GM18868 (cell line): ENCODE data around the gene CNNM2.
A peak's percentile ranks its signal among the peaks of the same experiment; 100 is the strongest.

Source experiments
- ATAC-seq: cut with Tn5 transposase; IDR thresholded peaks from one replicate; pipeline ENCODE4 v1.9.1; 2021; ENCODE audit warnings: mild to moderate bottlenecking, moderate library complexity; ENCODE audit not compliant: unreplicated experiment

CNNM2 gene

GRCh38 chr10:102917962-102918816 is at the start of gene CNNM2:
Gene CNNM2, plus strand, starts transcription at chr10:102918294. Its CDS starts 187 bp downstream, at chr10:102918481.
- ATAC-seq = peak; percentile 89

DNA sequence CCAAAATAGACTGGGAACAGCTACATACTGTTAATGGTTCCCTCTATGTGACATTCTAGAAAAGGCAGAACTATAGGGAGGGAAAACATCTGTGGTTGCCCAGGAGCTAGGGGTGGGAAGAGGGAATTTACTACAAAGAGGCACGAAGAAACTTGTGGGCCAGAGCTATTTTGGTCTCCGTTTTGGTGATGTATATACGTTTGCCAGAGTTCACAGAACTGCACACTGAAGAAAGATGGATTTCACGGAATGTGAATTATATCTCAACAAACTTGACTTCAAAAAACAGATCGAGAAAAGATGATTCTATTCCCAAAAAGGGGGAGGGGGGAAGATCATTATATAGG is 49.2 kb upstream of the CNNM2 start:
- ATAC-seq = no peak

- no peak for ATAC-seq
Observed at GRCh38 chr10:102869258-102870198, 48.6 kb upstream of the CNNM2 start, which contains the start of gene AS3MT. Gene AS3MT, plus strand, starts transcription at chr10:102869470. Its CDS starts 123 bp downstream, at chr10:102869593.

GRCh38 chr10:102870221-102870620 is 47.9 kb upstream of the CNNM2 start:
- ATAC-seq = no peak

DNA sequence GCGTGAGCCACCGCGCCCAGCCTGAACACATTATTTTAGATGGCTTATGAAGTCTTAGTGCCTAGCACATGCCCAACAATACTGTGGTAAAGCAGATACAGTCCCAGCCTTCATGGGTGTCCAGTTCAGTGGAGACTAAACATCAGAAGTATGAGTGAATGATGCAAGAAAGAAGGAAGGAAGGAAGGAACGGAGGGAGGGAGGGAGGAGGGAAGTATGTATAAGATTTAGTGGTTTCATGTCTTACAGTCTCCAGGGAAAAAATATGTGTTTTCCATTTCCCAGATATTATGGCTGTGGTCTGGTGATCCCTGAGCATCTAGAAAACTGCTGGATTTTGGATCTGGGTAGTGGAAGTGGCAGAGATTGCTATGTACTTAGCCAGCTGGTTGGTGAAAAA is 45.9 kb upstream of the CNNM2 start:
- no peak for ATAC-seq

DNA sequence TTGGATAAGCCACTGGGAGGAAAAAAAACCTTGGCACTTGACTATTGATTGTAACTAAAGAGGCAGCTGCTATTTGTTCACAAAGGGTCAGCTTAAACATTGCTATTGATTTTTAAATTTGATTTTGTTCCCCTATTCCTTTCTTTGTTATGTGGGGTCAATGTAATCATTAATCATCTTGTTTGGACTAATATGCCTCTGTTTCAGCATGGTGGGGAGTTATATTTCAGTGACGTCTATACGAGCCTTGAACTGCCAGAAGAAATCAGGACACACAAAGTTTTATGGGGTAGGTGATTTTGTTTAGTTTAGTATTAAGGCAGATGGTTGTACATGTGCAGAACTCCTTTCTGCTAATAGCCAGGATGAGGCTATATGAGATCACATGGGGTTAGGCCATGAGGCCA is 41.3 kb upstream of the CNNM2 start:
- ATAC-seq = no peak

- no peak for ATAC-seq
Observed at GRCh38 chr10:102878629-102879028, 39.5 kb upstream of the CNNM2 start.

- no peak for ATAC-seq
Observed at GRCh38 chr10:102880256-102880655, 37.8 kb upstream of the CNNM2 start.

DNA sequence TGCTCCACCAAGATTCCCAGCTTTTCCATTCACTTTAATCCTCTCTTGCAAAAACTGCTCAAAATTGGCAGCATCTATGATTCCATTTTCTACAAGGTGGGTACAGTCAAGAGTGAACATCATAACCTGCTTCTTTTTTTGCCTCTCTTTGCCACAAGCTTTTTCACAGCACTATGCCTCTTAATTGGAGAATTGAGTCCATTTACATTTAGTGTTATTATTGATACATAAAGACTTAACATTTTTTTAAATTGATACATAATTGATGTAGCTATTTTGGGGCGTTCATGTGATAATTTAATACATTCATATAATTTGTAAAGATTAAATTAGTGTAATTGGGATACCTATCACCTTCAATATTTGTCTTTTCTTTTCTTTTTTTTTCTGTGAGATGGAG is 30.0 kb upstream of the CNNM2 start:
- ATAC-seq = no peak

- ATAC-seq = no peak
Observed at GRCh38 chr10:102894466-102895213, 23.5 kb upstream of the CNNM2 start.

DNA sequence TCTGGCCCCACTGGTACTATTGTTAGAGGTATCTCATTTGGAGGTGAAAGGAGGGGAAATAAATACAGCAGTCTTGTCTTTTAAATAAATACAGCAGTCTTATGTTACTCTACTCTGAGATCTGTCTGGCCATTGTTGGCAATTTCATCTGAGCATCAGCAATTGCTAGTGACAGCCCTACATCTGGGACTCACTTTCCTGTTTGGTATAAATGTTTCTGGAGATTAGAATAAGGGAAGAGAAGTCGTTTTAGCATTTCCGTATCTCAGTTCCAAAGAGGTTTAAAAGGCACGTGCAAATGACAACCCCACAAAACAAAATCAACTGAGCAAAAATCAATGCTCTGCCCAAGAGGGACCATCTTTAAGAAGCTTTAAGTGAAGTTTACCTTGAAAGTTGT is 18.1 kb upstream of the CNNM2 start:
- no peak for ATAC-seq

DNA sequence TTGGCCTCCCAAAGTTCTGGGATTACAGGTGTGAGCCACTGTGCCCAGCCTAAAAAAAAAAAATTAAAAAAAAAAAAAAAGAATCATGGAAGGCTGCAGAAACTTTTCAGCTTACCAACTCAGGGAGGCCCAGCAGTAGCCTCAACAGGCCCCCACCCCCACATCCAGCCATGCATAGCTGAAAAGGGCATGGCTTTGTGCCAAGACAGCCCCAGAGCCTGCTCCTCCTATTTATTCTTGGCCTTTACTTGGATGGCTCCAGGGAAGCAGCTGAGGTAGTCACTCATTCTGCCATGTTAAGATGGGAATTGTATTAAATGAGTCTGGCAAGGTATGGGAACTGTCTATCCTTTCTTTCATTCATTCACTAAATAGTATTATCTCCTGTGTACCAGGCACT is 13.7 kb upstream of the CNNM2 start:
- ATAC-seq = no peak

DNA sequence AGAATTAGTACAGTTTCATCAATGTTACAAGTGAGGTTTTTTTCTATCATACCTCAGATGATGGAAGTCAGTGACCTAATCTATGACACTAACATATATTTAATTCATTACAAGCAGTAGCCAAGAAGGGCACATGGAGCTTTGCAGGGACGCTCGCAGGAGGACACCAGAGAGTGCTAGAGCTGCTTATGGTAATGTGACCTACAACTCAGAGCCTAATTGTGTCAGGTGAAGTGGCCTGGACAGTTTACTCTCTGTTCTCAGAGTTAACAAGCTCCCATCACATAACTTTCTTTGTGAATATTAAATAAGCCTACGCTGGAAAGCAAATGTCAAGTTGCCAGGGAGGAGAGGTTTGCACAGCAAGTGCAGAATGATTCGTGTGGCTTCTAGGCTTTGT is 11.6 kb upstream of the CNNM2 start:
- ATAC-seq = no peak

DNA sequence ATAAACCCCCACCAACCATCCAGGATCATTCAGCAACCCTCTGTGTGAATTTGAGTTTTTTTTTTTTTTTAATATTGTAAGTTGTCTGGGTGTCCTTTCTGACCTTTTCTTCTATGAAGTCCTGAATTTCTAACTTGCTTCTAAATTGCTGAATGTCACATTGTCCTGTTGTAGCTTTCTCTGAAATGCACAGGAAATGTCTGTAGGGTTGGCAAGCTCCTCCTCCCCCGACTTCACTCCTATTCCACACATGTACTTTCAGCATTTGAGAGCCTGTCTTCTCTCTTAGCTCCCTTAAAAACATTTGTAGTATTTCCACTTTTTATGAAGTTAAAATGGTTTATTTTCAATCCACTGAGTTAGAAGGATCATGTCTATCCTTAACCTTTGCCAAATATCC is 3.3 kb upstream of the CNNM2 start:
- no peak for ATAC-seq

DNA sequence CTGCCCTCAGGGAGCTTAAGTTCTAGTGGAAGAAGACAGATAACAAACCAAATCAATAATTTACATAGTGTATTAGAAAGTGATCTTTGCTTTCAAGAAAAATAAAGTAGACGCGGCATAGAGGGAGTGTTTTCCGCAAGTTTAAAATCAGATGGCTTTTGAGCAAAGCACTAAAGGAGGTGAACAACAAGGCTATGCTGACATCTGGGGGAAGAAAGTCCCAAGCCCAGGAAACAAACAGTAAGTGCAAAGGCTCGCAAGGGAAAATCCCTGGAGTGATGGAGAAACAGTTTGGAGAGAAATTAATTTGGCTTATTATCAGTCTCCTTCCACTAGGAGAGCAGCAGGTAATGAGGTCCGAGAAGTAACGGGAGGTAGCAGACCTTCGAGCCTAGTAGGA is 1.9 kb upstream of the CNNM2 start:
- ATAC-seq = no peak

DNA sequence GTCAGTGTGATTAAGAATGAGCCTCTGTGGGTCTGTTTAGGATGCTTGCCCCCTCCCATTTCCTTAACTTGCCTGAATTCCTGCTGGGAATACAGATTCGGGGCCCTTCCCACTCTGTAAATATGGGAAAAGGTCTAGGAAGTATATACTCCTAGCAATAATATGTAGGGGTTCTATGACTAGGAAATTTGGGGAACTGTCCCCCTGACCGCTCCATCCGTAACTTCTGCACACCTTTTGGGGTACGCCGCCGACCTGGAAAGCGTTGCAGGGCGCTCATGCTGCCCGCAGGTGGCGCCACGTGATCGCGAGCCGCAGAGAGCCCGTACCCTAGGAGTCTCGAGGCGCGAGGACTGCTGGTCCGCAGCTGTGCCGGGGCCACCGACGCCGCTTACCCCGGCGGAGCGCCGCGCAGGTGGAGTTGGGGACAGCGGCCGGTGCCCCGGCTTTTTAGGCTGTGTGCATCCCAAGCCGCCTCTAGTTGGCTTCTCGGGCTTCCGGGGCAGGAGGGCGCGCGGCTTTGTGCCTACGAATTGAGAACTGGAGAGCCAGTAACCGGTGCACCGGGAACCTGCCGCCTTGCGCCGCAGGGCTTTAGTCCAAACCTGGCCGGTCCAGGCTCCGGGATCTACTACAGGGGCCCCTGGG is 656 bp upstream of the CNNM2 start:
- ATAC-seq = peak; percentile 36

DNA sequence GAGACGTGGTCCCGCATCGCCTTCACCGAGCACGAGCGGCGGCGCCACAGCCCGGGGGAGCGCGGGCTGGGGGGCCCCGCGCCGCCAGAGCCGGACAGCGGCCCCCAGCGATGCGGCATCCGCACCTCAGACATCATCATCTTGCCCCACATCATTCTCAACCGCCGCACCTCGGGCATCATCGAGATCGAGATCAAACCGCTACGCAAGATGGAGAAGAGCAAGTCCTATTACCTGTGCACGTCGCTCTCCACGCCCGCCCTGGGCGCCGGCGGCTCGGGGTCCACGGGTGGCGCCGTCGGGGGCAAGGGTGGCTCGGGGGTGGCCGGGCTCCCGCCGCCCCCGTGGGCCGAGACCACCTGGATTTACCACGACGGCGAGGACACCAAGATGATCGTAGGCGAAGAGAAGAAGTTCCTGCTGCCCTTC is 737 bp downstream of the CNNM2 start:
- peak; percentile 2 for ATAC-seq

DNA sequence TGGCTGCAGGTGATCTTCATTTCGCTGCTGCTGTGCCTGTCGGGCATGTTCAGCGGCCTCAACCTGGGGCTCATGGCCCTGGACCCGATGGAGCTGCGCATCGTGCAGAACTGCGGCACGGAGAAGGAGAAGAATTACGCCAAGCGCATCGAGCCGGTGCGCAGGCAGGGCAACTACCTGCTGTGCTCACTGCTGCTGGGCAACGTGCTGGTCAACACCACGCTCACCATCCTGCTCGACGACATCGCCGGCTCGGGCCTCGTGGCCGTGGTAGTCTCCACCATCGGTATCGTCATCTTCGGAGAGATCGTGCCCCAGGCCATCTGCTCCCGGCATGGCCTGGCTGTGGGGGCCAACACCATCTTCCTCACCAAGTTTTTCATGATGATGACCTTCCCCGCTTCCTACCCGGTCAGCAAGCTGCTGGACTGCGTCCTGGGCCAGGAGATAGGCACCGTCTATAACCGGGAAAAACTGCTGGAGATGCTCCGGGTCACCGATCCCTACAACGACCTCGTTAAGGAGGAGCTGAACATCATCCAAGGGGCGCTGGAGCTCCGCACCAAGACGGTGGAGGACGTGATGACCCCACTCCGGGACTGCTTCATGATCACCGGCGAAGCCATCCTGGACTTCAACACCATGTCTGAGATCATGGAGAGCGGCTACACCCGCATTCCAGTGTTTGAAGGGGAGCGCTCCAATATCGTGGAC is 1.3 kb downstream of the CNNM2 start:
- ATAC-seq = no peak

DNA sequence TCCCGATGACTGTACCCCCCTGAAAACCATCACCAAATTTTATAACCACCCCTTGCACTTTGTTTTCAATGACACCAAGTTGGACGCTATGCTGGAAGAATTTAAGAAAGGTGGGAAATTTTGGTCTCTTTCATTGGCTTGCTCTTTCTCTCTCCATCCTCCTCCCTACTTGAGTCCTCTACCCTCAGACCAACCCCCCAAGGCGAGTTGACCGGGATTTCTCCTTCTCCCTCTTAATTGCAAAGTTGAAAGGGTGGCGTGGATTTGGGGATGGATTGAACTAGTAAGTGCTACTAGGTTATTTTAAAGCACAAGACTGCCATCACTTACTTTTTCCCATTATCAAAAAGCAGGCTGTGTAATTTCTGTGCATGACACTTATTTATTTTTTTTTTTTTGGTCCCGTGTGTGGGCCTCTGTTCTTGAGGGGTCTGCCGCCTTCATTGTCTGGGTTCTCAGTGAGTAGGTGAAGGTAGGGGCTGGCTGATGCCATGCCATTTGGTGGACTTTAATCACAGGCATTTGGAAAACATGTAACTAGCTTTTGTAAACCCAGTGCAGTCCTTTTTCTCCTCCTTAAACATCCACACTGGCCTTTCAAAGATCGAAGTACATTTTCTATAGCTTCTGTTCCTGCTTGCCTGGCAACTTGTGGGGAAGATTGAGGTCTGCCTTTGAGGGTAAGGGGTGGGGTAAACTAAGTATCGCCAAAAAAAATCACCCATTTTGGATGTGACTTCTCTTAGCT is 2.1 kb downstream of the CNNM2 start:
- ATAC-seq = no peak
